ENCODE results near the gene ATP8B2.
"Not testable (repeated sequence)": the region's sequence is repeated elsewhere in the genome, so short reads cannot be mapped to it uniquely, and the experiment has no call there.

Gene ATP8B2

DNA sequence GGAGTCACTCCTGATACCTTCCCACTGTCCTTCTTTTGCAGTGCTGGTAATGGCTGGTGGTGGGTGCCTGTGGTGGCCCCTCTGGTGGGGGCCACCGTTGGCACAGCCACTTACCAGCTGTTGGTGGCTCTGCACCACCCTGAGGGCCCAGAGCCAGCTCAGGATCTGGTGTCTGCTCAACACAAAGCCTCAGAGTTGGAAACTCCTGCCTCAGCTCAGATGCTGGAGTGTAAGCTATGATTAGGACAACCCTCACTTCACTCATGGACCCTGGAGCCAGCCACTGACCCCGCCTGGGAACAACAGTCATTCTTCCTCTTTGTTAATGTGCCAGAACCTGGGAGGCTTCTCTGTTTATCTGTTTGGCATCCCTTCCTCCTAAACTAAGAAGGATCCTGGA is 1.1 kb upstream of the ATP8B2 start:
- DNase-seq = no peak

DNA sequence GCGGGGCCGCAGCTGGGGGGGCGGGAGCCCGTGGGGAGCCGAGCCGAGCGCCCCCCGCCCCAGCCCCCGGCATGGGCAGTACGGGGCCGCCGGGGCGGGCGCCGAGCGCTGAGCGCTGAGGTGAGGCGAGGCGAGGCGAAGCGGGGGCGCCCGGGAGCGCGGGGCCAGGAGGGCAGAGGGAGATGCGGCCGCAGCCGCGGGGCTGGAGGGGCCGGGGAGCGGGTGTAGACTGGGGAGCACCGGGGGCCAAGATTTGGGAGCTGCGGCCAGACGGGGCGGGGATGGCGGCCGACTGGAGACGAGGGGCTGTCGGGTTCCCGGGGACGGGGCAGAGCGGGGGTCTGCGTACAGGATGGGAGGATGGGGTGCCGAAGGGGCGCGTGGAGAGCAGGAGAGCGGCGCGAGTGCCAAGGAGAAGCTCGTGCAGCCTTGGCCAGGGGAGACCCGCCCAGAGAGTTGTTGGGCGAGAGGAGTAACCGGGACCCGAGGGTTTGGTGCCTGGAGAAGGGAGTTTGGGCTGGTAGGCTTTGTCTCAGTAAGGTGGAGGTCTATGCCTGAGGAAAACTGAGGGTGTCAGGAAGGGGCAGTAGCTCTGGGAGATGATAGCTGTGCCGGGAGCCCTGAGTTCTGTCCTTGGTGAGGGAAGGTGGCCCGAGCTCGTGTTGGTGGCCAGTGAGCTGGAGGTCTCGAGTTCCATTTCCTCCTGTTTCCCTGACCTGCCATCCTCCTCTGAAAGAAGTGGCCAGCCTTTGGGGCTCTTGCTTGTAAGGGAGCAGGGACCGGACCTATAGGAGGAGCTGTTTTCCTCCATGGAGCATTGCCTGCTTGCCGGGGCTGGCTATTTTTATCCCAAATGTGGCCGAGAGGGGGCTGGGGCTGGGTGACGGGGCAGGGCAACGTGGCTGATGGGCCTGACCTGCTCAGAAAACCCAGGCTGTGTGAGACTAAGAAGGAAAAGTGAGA is 539 bp downstream of the ATP8B2 start:
- DNase-seq = peak; percentile 49

DNA sequence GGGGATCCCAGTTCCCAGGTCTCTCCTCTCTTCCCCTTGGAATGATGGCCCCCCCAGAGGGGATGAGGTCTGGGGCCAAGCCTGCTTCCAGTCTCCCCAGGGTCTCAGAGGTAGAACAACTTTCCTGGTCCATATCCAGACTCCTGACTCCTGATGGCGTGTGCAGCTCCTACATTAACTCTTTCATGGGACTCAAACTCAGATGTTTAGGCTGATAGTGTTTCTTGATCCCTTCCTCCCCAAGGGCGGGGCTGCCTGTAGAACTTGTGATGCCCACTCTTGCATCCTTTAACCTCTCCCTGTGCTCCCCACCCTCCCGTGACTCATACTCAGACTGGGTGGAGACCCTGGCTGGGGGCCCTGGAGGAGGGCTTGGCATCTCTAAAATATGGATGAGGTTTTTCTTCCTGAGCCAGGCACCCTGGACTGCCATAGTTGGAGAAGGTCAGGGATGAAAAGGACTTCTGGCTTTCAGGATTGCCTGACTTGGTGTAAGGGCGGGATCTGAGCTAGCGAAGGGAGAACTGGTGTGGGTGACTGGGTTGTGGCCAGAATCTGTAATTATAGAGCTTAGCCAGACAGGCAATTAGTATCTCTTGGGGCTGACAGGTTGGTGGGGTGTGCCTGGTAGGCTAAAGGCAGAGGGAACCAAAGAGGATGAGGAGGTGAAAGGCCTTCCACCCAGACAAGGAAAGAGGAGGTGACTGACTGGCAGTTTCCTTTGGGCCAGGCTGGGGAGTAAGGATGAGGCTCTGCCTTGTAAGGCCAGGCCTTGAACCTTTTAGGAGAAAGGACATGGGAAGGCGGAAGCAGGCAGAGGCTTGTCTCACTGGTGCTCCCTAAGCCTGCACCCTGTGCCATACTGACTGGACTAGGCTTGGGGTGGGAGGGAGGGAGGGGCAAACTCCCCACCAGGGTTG is 1.5 kb downstream of the ATP8B2 start:
- no peak for DNase-seq

DNA sequence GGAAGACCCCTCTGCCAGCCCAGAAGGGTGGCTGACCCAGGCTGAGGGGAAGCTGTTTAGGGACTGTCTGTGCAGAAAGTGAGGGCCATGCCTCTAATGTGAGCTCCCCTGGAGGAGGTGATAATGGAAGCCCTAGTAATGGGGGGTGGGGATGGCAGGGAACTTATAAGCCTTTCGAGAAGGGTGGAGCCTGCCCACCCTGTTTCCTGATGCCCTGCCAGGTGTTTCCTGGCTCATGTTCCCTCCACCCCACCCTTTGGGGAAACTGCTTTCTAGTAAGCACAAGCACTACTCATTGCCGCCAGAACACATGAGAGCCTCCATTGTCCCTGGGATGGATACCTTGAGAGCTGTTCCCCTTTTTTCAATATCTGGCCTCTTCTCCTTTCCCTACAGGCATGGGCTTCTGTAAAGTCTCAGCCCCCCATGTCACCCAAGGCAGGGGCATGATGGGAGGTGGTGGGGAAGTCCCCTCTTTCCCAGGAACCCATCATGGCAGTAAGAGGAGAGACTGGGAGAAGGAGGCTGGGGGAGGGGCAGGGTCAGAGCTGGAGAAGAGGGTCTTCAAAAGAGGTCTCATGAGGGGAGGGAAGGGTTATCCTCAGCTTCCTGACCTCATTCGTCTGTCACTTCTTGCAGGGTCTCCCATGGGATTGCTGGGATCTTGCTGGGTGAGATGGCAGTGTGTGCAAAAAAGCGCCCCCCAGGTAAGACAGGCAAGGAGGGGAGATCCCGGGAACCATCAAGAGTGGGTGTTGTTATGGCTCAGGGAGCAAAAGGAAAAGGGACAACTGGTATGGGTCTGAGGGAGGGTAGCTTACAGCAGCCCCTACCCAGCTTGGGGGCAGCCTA is 2.4 kb downstream of the ATP8B2 start:
- no peak for DNase-seq

DNA sequence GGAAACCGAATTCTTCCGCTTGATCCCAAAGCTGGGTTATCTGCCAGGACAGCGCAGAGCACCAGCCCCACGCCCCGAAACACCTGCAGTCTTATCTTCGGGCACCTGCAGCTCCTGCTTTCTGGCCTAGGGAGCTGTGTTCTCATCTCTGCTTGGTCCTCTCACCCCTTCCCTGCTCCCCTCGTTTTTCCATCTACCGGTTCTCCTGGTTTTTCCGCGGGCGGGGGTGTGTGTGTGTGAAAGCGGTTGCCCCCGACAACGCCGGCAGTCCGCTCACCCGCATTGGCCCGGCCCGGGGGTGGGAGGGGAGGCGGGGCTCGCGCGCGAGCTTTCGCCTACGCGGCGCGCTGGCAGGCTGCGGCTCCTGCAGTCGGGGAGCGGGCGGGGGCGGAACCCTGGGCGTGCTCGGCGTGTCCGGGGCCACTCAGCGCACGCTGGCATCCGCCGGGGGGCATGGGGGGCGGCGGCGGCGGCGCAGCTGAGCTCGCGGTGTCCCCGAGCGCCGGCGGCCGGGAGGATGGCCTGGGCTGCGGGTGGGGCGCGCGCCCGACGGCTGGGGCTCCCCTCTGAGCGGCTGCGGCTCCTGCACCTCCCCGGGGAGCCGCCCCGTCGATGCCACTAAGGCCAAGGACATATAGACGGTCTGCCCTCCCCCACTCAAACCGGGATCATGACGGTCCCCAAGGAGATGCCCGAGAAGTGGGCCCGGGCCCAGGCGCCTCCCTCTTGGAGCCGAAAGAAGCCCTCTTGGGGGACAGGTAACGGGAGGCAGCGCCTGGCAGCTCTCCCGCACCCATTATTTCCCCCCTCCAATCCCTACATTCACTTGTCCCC is 3.2 kb downstream of the ATP8B2 start:
- DNase-seq = peak; percentile 25

DNA sequence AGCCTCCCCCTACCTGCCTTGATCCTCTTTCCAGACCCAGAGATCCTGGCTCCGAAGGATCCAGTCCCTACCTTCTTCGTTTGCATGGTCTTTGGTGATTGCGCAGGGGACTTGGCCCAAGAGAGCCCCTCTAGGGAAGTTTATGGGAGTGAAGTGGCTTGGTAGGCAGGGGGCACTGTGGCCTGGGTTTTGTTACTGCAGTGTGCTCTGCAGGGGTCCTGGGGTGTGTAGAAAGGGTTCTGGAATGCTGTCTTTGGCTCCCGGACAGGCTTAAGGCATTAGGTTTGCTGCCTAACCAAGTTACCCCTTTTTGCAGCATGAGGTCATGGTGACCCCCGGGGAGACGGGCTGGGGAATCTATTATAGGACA is 3.8 kb downstream of the ATP8B2 start:
- DNase-seq = no peak

DNA sequence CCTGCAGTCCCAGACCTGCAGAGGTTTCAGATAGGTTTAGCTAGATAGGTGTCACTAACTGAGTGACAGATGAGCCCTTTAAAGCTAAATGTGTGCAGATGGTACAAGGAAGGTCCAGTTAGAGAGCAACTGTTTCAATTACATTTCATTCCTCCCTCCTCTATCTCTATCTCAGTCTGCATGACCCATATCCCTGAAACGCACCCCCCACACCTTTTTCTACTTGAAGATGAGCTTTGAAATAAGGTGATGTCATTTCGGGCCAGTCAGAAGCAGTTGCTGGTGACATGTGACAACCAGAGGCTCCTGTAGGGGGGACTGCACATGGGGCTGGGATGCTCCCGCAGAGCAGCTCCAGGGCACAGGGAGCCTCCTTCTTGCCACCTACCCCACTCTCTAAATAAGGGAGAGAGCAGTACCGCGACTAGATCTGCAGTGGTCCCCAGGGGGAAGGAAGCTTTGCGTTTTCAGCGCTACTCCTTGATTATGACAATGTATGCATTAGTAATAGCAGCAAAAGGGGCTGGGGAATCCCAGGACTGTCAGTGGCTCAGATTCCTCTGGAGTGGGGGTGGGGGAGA is 4.3 kb downstream of the ATP8B2 start:
- DNase-seq = no peak

DNA sequence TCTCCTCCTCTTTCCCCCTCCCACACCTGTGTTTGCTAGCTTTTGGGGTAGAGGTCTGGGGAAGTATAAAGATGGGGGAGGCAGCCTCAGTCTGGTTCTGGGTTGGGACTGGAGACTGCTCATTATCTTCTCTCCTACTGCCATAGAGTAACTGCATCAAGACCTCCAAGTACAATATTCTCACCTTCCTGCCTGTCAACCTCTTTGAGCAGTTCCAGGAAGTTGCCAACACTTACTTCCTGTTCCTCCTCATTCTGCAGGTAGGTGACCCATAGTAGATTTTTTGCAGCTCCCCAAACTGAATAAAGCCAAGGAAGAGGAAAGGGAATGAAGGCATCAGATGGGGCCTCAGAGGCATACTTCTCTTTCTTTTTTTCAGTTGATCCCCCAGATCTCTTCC is 5.3 kb downstream of the ATP8B2 start:
- DNase-seq = no peak

DNA sequence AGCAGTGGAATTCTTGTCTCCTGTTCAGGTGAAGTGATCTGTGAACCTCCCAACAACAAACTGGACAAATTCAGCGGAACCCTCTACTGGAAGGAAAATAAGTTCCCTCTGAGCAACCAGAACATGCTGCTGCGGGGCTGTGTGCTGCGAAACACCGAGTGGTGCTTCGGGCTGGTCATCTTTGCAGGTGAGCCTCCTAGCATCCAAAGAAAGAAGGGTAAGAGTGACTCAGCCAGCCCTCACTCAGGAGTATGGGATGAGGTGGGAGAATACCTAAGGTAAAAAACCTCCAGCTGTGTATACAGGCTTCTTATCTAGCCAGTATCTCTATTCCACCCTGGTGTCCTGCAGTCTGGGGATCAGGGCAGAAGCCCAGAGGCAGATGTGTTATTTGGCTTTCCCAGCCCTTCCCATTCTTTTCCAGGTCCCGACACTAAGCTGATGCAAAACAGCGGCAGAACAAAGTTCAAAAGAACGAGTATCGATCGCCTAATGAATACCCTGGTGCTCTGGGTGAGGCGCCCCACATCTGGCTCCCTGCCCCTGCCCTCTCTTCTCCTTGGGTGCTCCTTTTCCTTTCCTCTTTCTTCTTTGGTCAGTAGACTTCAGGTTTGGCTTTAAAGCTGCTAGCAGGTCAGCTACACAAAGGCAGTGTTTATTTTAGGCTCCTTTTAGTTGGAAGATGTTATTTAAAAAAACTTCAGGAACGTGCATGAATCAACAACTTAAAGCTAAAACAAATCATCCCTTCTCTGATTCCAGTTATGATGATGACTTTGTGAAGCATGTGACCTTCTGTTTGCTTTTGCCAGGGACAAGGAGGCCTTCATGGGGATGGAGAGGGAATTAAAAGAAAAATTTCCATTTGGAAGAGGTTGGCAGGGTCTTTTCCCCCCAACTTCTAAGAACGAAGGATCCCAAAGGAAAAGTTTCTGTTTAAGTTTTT is 9.0 kb downstream of the ATP8B2 start:
- no peak for DNase-seq

DNA sequence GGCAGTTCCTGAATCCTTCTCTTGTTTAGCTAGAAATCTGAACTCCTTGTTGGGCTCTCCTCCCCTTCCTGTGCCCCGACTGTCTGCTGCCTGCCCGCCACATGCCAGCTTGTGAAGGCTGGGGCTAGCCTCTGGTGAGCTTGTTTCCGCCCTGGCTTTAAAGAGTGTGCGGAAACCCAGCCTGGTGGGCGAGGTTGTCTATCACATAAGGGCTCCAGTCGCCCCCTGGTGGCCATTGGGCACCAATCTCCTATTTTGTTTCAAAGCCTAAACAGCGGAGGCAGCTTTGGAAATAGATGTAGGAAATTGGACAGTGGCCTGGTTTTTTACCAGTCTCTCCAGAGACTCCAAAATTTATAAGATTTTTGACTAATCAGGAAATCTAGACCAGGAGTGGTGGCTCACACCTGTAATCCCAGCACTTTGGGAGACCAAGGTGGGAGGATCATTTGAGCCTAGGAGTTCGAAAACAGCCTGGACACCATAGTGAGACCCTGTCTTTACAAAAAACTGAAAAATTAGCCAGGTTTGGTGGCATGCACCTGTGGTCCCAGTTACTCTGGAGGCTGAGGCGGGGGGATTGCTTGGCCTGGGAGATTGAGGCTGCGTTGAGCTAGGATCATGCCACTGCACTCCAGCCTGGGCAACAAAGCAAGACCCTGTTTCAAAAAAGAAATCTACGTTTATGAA is 9.8 kb downstream of the ATP8B2 start:
- peak; percentile 17 for DNase-seq

DNA sequence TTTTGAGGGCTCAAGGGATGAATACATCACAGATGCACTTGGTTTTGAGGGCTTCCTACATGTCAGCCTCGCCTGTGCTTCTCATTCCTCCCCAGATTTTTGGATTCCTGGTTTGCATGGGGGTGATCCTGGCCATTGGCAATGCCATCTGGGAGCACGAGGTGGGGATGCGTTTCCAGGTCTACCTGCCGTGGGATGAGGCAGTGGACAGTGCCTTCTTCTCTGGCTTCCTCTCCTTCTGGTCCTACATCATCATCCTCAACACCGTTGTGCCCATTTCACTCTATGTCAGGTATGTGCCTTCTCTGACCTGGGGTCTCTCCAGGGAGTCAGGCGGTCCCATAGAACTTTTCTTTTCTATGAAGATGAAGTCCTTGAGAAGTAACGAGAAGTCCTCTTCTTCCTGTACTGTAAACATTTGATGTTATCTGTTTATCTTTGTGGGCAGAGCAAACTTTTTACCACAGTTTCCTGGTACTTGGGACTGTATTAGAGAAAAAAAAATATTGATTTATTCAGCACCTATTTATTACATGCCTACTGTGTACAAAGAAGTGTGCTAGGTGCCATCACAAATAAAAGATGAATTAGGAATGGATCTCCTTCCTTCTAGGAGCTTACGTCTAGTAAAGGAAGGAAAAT is 12.0 kb downstream of the ATP8B2 start:
- DNase-seq = no peak

DNA sequence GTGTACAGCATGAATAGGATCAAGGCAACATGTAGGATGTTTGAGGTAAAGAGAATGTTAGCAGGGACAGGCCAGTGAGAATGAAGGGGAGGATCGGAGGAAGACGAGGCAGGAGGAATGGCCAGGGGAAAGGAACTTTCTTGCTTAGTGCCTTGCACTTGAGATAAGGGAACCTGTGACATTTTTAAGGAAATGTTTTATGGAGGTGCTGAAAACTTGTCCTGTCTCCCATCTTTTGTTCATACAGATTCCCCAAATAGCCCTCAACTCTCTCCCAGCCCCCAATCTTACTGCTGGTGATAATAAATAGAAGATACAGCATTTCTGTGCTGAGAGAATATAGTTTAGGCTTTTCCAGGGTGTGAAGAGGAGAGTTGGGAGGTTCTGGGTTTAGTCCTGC is 13.6 kb downstream of the ATP8B2 start:
- DNase-seq = no peak

DNA sequence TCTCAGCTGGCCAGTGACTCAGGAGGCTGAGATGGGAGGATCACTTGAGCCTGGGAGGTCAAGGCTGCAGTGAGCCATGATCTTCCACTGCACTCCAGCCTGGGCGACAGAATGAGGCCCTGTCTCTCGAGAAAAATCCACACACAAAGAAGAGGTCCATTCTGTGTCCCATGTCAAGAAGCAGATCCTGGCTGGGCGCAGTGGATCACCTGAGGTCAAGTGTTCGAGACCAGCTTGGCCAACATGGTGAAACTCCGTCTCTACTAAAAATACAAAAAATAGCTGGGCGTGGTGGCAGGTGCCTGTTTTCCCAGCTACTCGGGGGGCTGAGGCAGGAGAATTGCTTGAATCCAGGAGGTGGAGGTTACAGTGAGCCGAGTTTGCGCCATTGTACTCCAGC is 16.0 kb downstream of the ATP8B2 start:
- not testable (repeated sequence) for DNase-seq

DNA sequence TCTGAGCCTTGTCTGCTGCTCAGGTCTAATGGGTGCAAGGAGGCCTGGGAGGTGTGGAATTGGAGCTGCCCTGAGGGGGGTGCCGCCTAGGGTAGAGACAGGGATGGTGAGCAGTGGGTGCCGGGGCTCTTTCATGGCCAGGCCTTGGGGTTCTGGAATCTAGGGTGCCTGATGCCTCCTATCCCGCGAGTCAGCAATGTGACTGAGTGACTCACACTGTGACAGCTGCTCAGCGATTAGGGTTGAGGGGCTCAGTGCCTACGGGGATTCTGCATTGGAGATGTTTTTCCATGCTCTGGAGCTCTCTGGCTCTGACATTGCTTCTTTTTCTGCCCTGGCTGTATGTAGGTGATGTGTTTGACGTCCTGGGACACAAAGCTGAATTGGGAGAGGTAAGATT is 16.8 kb downstream of the ATP8B2 start:
- DNase-seq = no peak

DNA sequence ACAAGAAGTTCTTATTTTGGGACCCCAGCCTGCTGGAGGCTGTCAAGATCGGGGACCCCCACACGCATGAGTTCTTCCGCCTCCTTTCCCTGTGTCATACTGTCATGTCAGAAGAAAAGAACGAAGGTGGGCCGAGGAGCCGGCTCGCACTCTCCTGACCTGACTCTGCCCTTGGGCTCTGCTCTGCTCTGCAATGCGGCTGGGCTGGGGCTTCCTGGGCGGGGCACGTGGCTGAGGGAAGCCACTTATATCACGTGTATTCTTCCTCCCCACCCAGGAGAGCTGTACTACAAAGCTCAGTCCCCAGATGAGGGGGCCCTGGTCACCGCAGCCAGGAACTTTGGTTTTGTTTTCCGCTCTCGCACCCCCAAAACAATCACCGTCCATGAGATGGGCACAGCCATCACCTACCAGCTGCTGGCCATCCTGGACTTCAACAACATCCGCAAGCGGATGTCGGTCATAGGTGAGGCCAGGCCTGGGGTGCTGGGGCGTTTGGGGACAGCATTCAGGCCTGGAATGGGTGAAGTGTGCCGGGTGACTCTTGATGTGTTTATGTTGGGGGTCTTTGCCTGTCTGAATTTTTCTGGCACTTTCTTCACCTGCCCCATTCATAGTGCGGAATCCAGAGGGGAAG is 17.6 kb downstream of the ATP8B2 start:
- DNase-seq = no peak

DNA sequence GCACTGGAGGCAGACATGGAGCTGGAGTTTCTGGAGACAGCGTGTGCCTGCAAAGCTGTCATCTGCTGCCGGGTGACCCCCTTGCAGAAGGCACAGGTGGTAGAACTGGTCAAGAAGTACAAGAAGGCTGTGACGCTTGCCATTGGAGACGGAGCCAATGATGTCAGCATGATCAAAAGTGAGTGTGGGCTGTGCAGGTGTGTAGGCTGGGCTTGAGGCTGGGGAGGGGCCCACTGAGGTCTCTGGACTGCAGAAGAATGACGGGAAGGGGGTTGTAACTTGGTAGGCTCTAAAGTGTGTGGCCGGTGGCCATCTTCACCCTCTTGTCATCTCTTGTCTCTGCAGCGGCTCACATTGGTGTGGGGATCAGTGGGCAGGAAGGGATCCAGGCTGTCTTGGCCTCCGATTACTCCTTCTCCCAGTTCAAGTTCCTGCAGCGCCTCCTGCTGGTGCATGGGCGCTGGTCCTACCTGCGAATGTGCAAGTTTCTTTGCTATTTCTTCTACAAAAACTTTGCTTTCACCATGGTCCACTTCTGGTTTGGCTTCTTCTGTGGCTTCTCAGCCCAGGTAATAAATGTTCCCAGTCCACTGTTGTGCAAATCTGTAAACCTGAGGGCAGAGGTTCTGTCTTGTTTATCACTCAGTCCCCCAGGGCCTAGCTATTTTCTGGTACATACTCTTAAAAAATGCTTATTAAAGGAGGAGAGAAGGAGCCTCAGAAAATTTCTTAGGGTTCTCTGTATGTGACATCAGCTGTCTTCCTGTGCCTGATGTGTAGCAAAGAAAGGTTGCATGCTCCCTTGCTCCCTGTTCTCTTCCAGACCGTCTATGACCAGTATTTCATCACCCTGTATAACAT is 19.9 kb downstream of the ATP8B2 start:
- no peak for DNase-seq

DNA sequence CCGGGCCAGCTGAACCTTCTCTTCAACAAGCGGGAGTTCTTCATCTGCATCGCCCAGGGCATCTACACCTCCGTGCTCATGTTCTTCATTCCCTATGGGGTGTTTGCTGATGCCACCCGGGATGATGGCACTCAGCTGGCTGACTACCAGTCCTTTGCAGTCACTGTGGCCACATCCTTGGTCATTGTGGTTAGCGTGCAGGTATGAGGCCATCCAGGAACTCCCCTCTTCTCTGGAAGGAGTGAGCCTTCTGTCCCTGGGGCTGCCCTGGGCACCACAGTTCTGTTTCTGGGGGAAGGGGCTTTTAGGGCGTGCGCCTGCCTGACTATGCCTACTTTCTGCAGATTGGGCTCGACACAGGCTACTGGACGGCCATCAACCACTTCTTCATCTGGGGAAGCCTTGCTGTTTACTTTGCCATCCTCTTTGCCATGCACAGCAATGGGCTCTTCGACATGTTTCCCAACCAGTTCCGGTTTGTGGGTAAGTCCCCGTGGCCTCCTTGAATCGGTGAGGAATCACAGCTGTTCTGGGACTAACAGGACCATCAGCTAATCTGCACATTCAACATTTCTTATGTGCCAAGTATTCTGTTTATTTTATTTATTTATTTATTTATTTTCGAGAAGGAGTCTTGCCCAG is 21.1 kb downstream of the ATP8B2 start:
- DNase-seq = no peak
